Neural progenitor cell (in vitro differentiated cells): Measurements from ENCODE around the gene PAM. TPM values are rescaled to one million over a fixed set of nuclear protein-coding genes. Genes with fewer than 3 reads are reported as not detected.

Source experiments
- DNase-seq: peaks from one replicate; pipeline ENCODE4 v3.0.0-alpha.2; 2016; ENCODE audit warnings: low spot score
- H2AFZ ChIP-seq: fragments of 200-600 bp; sonication (generic); replicated peaks from 2 replicates; pipeline ENCODE4 v1.6.1; 2016; ENCODE audit warnings: antibody characterized with exemption
- H3F3A ChIP-seq: fragments of 200-600 bp; sonication (generic); 2 replicates; pipeline ENCODE4 v1.6.1; 2016; ENCODE audit warnings: antibody characterized with exemption, low read depth
- H3K27ac ChIP-seq: fragments of 200-600 bp; sonication (generic); 2 replicates; pipeline ENCODE4 v1.5.1; 2016; ENCODE audit warnings: mild to moderate bottlenecking
- H3K27me3 ChIP-seq: fragments of 200-600 bp; sonication (generic); 2 replicates; pipeline ENCODE4 v1.6.1; 2016; ENCODE audit warnings: mild to moderate bottlenecking, moderate library complexity
- H3K36me3 ChIP-seq: fragments of 200-600 bp; sonication (generic); 2 replicates; pipeline ENCODE4 v1.5.1; 2016
- H3K4me1 ChIP-seq: fragments of 200-600 bp; sonication (generic); 2 replicates; pipeline ENCODE4 v1.6.1; 2016; ENCODE audit warnings: mixed run types
- H3K4me2 ChIP-seq: fragments of 200-600 bp; sonication (generic); 2 replicates; pipeline ENCODE4 v1.6.1; 2016
- H3K4me3 ChIP-seq: fragments of 200-600 bp; sonication (generic); 2 replicates; pipeline ENCODE4 v1.5.1; 2016
- H3K79me2 ChIP-seq: fragments of 200-600 bp; sonication (generic); 2 replicates; pipeline ENCODE4 v1.6.1; 2016; ENCODE audit warnings: low read depth
- H3K9ac ChIP-seq: fragments of 200-600 bp; sonication (generic); 2 replicates; pipeline ENCODE4 v1.6.1; 2016
- H3K9me3 ChIP-seq: fragments of 200-600 bp; sonication (generic); 2 replicates; pipeline ENCODE4 v1.5.1; 2016; ENCODE audit warnings: low read depth
- H4K20me1 ChIP-seq: fragments of 200-600 bp; sonication (generic); 2 replicates; pipeline ENCODE4 v1.6.1; 2016; ENCODE audit warnings: low read depth
- H3K27ac Mint-ChIP-seq: 3 replicates; pipeline ENCODE4 v1.8.0; 2021; ENCODE audit warnings: mixed read lengths
- H3K27me3 Mint-ChIP-seq: 2 replicates; pipeline ENCODE4 v1.8.0; 2022; ENCODE audit warnings: low read depth, mild to moderate bottlenecking, inconsistent platforms, moderate library complexity, mixed read lengths; ENCODE audit not compliant: insufficient read depth
- H3K36me3 Mint-ChIP-seq: 3 replicates; pipeline ENCODE4 v1.8.0; 2021; ENCODE audit warnings: mixed read lengths
- H3K4me1 Mint-ChIP-seq: 3 replicates; pipeline ENCODE4 v1.8.0; 2021; ENCODE audit warnings: mixed read lengths
- H3K4me3 Mint-ChIP-seq: 3 replicates; pipeline ENCODE4 v1.8.0; 2021; ENCODE audit warnings: mild to moderate bottlenecking, moderate library complexity, mixed read lengths
- H3K9me3 Mint-ChIP-seq: 3 replicates; pipeline ENCODE4 v1.8.0; 2020; ENCODE audit warnings: mixed read lengths
- CTCF ChIP-seq: fragments of 200-600 bp; sonication (generic); IDR thresholded peaks from 2 replicates; pipeline ENCODE4 v1.5.1; 2017; ENCODE audit warnings: antibody characterized with exemption, mild to moderate bottlenecking
- EZH2 ChIP-seq: fragments of 200-600 bp; sonication (generic); IDR thresholded peaks from 2 replicates; pipeline ENCODE4 v1.6.1; 2017; ENCODE audit warnings: antibody characterized with exemption, mild to moderate bottlenecking, moderate library complexity
- EZH2phosphoT487 ChIP-seq: fragments of 200-600 bp; sonication (generic); IDR thresholded peaks from 2 replicates; pipeline ENCODE4 v1.6.1; 2017; ENCODE audit warnings: antibody characterized with exemption
- total RNA-seq: library from RNA; depleted of rRNA; stranded (reverse); fragments of >200 nt; gene quantifications from 2 replicates; pipeline ENCODE4 v1.2.3, GENCODE V29; 2015; ENCODE audit warnings: low replicate concordance

PAM gene
- total RNA-seq, 1 donor from 2014 or later, result 246 TPM

- no peak overlapping the region for H3K4me3 Mint-ChIP-seq
- Histone ChIP-seq H3K79me2 (no peaks in the 10 kb centered on the region), H3K9me3 (no peaks in the 10 kb centered on the region), H3K4me2 (no peak overlapping the region), H3K36me3 (peaks cover 10% of the 10 kb centered on the region), H3K4me1 (no peaks in the 10 kb centered on the region), H3F3A (no peaks in the 10 kb centered on the region), H3K27me3 (no peaks in the 10 kb centered on the region), H4K20me1 (no peaks in the 10 kb centered on the region), H2AFZ (no peak overlapping the region), H3K27ac (no peak overlapping the region), H3K9ac (no peak overlapping the region), H3K4me3 (no peak overlapping the region)
- peaks cover 17% of the 10 kb centered on the region for H3K9me3 Mint-ChIP-seq
- peaks cover 55% of the 10 kb centered on the region for H3K36me3 Mint-ChIP-seq
- DNase-seq, result no peak
- H3K4me1 Mint-ChIP-seq, result peaks cover 6% of the 10 kb centered on the region
- TF ChIP-seq CTCF, result no peak
- no peak for TF ChIP-seq EZH2phosphoT487
- TF ChIP-seq EZH2, result no peak
- no peaks in the 10 kb centered on the region for H3K27me3 Mint-ChIP-seq
- H3K27ac Mint-ChIP-seq, result no peak overlapping the region
Observed at GRCh38 chr5:103014983-103015382, 259.9 kb downstream of the PAM start.

GRCh38 chr5:103016167-103016566, 261.1 kb downstream of the PAM start:
- Mint-ChIP-seq H3K27ac (no peak overlapping the region), H3K4me1 (peaks cover 6% of the 10 kb centered on the region), H3K27me3 (no peaks in the 10 kb centered on the region), H3K9me3 (peaks cover 17% of the 10 kb centered on the region), H3K4me3 (no peak overlapping the region), H3K36me3 (peaks cover 54% of the 10 kb centered on the region)
- Histone ChIP-seq H3K9ac (no peak overlapping the region), H3K79me2 (no peaks in the 10 kb centered on the region), H3K27ac (no peak overlapping the region), H3K4me3 (no peak overlapping the region), H3K4me1 (no peaks in the 10 kb centered on the region), H2AFZ (no peak overlapping the region), H3F3A (no peaks in the 10 kb centered on the region), H3K27me3 (no peaks in the 10 kb centered on the region), H3K36me3 (peaks cover 5% of the 10 kb centered on the region), H3K4me2 (no peak overlapping the region), H4K20me1 (no peaks in the 10 kb centered on the region), H3K9me3 (no peaks in the 10 kb centered on the region)
- TF ChIP-seq CTCF (no peak), EZH2phosphoT487 (no peak), EZH2 (no peak)
- DNase-seq, result no peak

GRCh38 chr5:103019804-103020203, 264.7 kb downstream of the PAM start:
- H3K9me3 ChIP-seq, result no peaks in the 10 kb centered on the region
- no peak overlapping the region for H3K4me3 ChIP-seq
- H4K20me1 ChIP-seq, result no peaks in the 10 kb centered on the region
- no peaks in the 10 kb centered on the region for H3K27me3 ChIP-seq
- H3K36me3 ChIP-seq, result peaks cover 5% of the 10 kb centered on the region
- no peaks in the 10 kb centered on the region for H3K79me2 ChIP-seq
- no peaks in the 10 kb centered on the region for H3K4me1 ChIP-seq
- Mint-ChIP-seq H3K4me1 (peaks cover 6% of the 10 kb centered on the region), H3K27me3 (no peaks in the 10 kb centered on the region), H3K9me3 (no peaks in the 10 kb centered on the region), H3K4me3 (no peak overlapping the region), H3K27ac (no peak overlapping the region), H3K36me3 (peaks cover 41% of the 10 kb centered on the region)
- no peak overlapping the region for H3K9ac ChIP-seq
- DNase-seq, result no peak
- no peak overlapping the region for H2AFZ ChIP-seq
- no peak overlapping the region for H3K4me2 ChIP-seq
- no peaks in the 10 kb centered on the region for H3F3A ChIP-seq
- TF ChIP-seq CTCF (no peak), EZH2 (no peak), EZH2phosphoT487 (no peak)
- H3K27ac ChIP-seq, result no peak overlapping the region
